ENCODE measurements around the gene ANXA4.
A peak's percentile ranks its signal among the peaks of the same experiment; 100 is the strongest.

ANXA4 gene

DNA sequence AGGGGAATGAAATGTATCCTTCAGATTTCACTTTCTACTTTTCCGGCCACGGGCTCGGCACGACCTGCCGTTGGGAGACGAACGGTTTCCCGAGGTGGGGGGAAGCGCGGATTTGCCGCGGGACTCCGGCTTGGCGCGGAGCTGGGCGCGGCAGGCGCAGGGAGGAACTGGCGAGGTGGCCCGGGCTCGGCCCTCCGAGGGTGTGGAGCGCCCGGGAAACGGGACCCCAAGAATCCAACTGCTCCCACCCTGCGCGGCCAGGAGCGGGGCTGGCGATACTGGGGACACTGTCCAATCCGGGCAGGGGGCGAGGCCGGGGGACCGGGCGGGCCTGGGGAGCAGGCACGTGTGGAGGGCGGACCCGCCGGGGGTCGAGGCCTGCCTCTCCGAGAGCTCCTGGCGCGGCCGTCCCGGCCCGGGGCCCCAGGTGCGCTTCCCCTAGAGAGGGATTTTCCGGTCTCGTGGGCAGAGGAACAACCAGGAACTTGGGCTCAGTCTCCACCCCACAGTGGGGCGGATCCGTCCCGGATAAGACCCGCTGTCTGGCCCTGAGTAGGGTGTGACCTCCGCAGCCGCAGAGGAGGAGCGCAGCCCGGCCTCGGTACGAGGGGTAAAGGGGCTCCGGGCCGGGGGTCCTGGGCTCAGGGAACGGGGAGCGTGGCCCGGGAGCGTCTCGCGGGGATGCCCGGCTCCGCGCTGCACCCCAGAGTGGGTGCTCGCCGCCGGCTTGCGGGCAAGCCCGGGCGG, at the start of gene ANXA4:
ANXA4 (plus strand) TSS at position 560 of the 747 bp plus-strand sequence. CDS start 39,432 bp downstream, outside the sequence.
- DNase-seq (ENCODE audit: low read depth), result no peak
- peak within 1 kb of the TSS; percentile 84 for H3K4me3 ChIP-seq (ENCODE audit: low read depth, low read length)
- TF ChIP-seq, protein P1, sequence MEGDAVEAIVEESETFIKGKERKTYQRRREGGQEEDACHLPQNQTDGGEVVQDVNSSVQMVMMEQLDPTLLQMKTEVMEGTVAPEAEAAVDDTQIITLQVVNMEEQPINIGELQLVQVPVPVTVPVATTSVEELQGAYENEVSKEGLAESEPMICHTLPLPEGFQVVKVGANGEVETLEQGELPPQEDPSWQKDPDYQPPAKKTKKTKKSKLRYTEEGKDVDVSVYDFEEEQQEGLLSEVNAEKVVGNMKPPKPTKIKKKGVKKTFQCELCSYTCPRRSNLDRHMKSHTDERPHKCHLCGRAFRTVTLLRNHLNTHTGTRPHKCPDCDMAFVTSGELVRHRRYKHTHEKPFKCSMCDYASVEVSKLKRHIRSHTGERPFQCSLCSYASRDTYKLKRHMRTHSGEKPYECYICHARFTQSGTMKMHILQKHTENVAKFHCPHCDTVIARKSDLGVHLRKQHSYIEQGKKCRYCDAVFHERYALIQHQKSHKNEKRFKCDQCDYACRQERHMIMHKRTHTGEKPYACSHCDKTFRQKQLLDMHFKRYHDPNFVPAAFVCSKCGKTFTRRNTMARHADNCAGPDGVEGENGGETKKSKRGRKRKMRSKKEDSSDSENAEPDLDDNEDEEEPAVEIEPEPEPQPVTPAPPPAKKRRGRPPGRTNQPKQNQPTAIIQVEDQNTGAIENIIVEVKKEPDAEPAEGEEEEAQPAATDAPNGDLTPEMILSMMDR (IDR thresholded peaks at IDR 0.05; ENCODE audit: low read depth, low read length, missing control alignments), result no peak
- in situ Hi-C loops (cut with HindIII; ENCODE audit: low sequenced_read_pairs), result no loop called here

DNA sequence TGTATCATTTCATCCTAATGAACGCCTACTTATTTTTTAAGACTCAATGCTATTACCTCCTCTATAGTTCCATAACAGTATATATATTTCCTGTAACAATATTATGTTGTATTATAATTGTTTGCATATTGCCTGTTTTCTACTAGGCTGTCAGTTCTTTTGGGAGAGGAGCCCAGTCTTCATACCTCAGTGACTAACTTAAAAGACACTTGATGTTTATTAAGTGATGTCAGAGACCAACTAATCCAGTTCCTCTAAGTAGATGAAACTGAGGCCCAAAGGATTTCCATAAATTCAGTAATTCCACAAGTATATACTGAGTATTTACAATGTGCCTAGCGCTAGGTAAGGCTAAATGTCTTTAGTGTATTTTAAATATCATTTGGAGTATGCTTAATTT, 49.5 kb upstream of the ANXA4 start:
- peak; percentile 24 for DNase-seq (ENCODE audit: low read depth)
- in situ Hi-C loops (cut with HindIII; ENCODE audit: low sequenced_read_pairs), result no loop called here
- TF ChIP-seq, protein P1 (IDR thresholded peaks at IDR 0.05; ENCODE audit: low read depth, low read length, missing control alignments), result no peak
- H3K4me3 ChIP-seq (ENCODE audit: low read depth, low read length), result no peak overlapping the region

DNA sequence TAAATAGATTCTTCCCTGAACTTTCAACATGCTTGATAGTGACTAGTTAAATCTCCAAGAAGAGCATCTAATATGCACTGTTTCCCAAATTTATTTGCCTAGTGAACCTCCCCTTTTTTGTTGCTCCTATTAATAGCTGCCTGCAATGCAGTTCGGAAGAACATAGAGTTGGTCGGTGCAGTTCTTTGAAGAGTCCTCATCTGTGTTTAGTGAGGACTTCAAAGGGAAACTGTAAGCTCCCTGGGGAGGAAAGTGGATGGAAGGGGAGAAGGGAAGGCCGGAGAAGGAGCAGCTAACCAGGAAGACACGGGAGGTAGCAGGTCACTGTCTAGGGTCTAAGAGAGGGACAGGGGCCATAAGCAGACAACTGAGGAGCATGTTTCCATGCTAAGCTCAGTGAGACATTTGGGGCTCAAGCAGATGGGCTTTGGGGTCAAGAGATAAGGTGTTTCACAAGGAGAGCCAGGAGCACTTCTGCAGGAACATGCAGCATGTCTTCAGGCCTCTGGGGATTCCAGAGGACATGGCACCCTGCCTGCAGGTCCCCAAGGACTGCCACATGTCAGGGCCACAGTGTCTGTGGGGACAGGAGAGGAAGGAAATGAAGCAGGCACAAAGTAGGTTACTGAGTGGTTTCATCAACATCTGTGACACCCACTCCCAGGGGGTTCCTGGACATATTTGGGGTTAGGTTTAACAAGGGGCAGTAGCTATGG, 48.7 kb upstream of the ANXA4 start:
- TF ChIP-seq, protein P1 (IDR thresholded peaks at IDR 0.05; ENCODE audit: low read depth, low read length, missing control alignments), result no peak
- no peak overlapping the region for H3K4me3 ChIP-seq (ENCODE audit: low read depth, low read length)
- in situ Hi-C loops (cut with HindIII; ENCODE audit: low sequenced_read_pairs), result no loop called here
- no peak for DNase-seq (ENCODE audit: low read depth)

DNA sequence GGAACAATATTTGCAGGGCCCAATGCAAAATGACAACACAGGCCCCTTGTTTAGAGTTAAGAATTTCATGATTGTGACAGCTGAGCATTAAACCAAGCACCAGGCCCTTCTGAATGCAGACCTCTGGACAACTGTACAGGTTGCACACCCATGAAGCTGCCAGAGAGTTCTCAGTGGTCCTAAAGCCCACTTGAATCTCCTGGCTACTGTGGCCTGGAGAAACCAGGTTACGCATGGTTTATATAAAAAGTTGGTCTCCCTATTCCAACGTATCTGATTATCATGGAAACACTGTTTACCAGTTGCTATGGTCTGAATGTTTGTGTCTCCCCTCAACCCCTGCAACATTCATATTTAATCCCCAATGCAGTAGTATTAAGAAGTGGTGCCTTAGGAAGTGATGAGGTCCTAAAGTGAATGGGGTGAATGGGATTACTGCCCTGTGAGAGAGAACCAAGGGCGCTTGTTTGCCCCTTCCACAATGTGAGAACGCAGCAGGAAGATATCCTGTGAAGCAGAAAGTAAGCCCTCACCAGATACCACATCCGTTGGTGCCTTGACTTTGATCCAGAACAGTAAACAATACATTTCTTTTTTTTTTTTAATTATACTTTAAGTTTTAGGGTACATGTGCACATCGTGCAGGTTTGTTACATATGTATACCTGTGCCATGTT, 48.0 kb upstream of the ANXA4 start:
- H3K4me3 ChIP-seq (ENCODE audit: low read depth, low read length), result no peak overlapping the region
- no peak for DNase-seq (ENCODE audit: low read depth)
- TF ChIP-seq, protein P1 (IDR thresholded peaks at IDR 0.05; ENCODE audit: low read depth, low read length, missing control alignments), result no peak
- in situ Hi-C loops (cut with HindIII; ENCODE audit: low sequenced_read_pairs), result no loop called here

DNA sequence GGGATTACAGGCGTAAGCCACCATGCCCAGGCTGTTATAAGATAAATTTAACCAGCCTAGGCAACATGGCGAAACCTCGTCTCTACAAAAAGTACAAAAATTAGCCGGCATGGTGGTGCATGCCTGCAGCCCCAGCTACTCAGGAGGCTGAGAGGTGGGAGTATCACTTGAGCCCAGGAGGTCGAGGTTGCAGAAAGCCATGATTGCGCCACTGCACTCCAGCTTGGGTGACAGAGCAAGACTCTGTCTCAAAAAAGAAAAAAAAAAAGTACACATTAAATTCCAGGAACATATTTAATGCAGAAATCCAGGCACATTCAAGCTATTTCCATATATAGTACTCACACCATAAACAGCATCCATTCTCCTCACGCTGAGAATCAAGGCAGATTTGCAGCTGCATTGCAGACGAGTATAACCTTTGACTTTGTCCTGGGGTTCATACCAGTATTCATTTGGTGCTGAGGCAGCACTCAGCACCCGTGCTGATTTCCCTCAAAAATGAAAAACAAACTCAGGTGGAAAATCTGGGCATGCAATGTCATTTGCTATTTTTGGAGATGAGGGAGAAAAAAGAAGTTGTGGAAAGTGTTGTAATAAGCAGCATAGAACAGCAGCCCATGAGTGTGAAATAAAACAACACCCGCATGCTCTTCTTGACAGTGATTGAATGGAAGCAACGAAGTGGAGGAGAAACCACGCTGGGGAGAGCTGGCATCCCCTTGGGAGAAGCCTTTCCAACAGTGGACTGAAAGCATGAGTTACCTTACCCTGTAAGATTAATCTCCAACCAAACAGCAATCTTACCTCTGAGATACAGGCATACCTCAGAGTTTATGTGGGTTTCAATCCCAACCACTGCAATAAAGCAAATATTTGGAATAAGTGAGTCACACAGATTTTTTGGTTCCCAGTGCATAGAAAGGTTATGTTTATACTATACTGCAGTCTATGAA, 46.8 kb upstream of the ANXA4 start:
- peak; percentile 97 for DNase-seq (ENCODE audit: low read depth)
- H3K4me3 ChIP-seq (ENCODE audit: low read depth, low read length), result no peak overlapping the region
- in situ Hi-C loops (cut with HindIII; ENCODE audit: low sequenced_read_pairs), result no loop called here
- TF ChIP-seq, protein P1 (IDR thresholded peaks at IDR 0.05; ENCODE audit: low read depth, low read length, missing control alignments), result no peak

DNA sequence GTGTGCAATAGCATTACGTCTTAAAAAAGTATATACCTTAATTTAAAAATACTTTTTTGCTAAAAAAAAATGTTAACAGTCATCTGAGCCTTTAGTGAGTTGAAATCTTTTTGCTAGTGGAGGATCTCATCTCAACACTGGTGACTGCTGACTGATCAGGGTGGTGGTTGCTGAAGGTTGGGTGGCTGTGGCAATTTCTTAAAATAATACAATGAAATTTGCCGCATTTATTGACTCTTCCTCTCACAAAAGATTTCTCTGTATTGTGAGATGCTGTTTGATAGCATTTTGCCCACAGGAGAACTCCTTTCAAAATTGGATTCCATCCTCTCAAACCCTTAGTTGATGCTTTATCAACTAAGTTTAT, 46.1 kb upstream of the ANXA4 start:
- TF ChIP-seq, protein P1 (IDR thresholded peaks at IDR 0.05; ENCODE audit: low read depth, low read length, missing control alignments), result no peak
- no peak for DNase-seq (ENCODE audit: low read depth)
- in situ Hi-C loops (cut with HindIII; ENCODE audit: low sequenced_read_pairs), result no loop called here
- H3K4me3 ChIP-seq (ENCODE audit: low read depth, low read length), result no peak overlapping the region
